ENCODE measurements around the gene PHIP. TPM values are rescaled to one million over a fixed set of nuclear protein-coding genes. Genes with fewer than 3 reads are reported as not detected.

The PHIP gene
- total RNA-seq, 1 experiment from 2014 or later = 52.4 TPM

DNA sequence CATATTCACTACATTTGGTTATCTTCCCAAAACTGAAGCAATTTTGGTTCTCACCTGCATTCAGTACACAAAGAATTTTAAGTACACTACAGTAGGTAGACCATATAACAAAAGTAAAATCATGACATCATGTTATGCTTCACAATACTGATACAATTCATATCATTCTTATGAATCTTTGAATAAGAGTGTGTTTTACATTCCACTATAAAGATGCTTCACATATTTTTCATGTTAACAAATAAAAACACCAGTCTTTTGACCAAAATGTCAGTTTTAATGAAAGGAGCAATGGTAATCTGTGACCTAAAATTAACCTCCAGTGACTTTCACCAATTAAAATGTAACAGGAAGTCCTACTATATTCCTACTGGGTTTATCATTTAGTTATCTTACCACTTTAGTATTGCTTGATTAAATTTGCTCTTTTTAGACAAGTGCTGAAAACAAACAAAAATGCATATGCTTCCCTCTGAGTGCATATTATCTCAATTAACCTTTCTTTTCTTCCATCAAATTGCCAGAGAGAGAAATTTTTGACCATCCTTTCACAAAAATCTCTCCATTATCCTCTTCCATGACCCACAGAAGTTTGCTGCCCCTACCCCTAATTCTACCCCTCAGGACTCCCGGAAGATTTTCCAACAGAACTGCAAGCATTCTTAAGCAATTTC lies 49.3 kb downstream of the PHIP start:
- Histone ChIP-seq H3K9ac (ENCODE audit: low read length) (no peak overlapping the region), H3K79me2 (ENCODE audit: low read length) (peaks cover 94% of the 10 kb centered on the region), H3K9me2 (replicated peaks; ENCODE audit: insufficient read depth, low read length) (no peaks in the 10 kb centered on the region), H3K4me2 (ENCODE audit: low read depth, low read length, poor library complexity, severe bottlenecking) (no peak overlapping the region), H4K20me1 (ENCODE audit: insufficient read depth, low read depth, low read length) (no peaks in the 10 kb centered on the region), H3K27ac (ENCODE audit: low read length) (no peak overlapping the region), H3K4me1 (ENCODE audit: low read length) (no peaks in the 10 kb centered on the region), H3K27me3 (ENCODE audit: low read length) (no peaks in the 10 kb centered on the region), H2AFZ (ENCODE audit: low read length) (no peak overlapping the region), H3K4me3 (ENCODE audit: low read length) (no peak overlapping the region), H3K36me3 (ENCODE audit: insufficient read depth, low read length) (peaks cover 62% of the 10 kb centered on the region), H3K9me3 (ENCODE audit: low read length) (no peaks in the 10 kb centered on the region)
- DNase-seq = no peak

DNA sequence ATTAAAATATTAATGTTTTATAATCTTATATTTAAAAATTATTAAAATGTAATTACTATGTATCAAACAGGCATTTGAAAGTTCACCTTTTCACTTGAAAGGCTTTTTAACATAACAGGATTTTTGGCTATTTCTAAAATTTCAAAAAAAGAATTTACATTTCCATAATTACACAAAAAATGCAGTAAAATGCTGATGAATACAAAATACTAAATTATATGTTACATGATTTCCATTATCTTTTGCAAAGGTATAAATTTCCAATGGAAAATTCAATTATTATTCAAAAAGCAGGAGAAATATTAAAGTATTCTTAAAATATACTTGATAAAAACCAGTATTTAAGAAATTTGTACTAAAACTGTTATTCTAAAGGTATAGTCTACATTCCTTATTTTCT lies 66.1 kb downstream of the PHIP start:
- Histone ChIP-seq H3K9me3 (ENCODE audit: low read length) (no peaks in the 10 kb centered on the region), H3K79me2 (ENCODE audit: low read length) (peaks cover 60% of the 10 kb centered on the region)

DNA sequence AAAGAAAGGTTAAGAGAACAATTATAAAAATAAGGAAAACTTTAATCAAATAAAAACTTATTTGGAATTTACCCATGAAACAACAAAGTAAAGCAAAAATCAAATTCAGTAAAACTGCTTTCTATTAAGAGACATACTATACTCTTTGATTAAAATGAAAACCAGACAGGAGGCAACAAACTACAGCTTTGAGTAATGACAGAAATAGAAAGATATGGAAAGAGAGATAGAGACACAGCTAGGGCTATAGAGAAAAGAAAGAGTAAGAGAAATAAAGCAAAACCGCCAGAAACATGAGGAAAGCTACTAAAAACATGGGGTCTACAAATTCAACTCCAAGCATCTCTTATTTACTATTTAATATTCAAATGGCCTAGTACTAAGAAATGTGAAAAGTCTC lies 67.6 kb downstream of the PHIP start:
- H3K9me3 ChIP-seq (ENCODE audit: low read length) = no peaks in the 10 kb centered on the region
- H3K36me3 ChIP-seq (ENCODE audit: insufficient read depth, low read length) = peaks cover 80% of the 10 kb centered on the region
- no peak for DNase-seq
- no peaks in the 10 kb centered on the region for H3K27me3 ChIP-seq (ENCODE audit: low read length)
- H3K4me1 ChIP-seq (ENCODE audit: low read length) = no peaks in the 10 kb centered on the region
- H3K79me2 ChIP-seq (ENCODE audit: low read length) = peaks cover 67% of the 10 kb centered on the region
- no peak overlapping the region for H3K27ac ChIP-seq (ENCODE audit: low read length)
- H3K9ac ChIP-seq (ENCODE audit: low read length) = no peak overlapping the region
- no peak overlapping the region for H2AFZ ChIP-seq (ENCODE audit: low read length)
- H3K9me2 ChIP-seq (replicated peaks; ENCODE audit: insufficient read depth, low read length) = no peaks in the 10 kb centered on the region
- H3K4me2 ChIP-seq (ENCODE audit: low read depth, low read length, poor library complexity, severe bottlenecking) = no peak overlapping the region
- no peak overlapping the region for H3K4me3 ChIP-seq (ENCODE audit: low read length)
- no peaks in the 10 kb centered on the region for H4K20me1 ChIP-seq (ENCODE audit: insufficient read depth, low read depth, low read length)

More for the DNA sequence above, 66.1 kb downstream of the PHIP start:
- no peak for DNase-seq
- Histone ChIP-seq H3K4me2 (ENCODE audit: low read depth, low read length, poor library complexity, severe bottlenecking) (no peak overlapping the region), H3K4me1 (ENCODE audit: low read length) (no peaks in the 10 kb centered on the region), H3K9me2 (replicated peaks; ENCODE audit: insufficient read depth, low read length) (no peaks in the 10 kb centered on the region), H4K20me1 (ENCODE audit: insufficient read depth, low read depth, low read length) (no peaks in the 10 kb centered on the region), H3K4me3 (ENCODE audit: low read length) (no peak overlapping the region), H3K27ac (ENCODE audit: low read length) (no peak overlapping the region), H3K36me3 (ENCODE audit: insufficient read depth, low read length) (peaks cover 78% of the 10 kb centered on the region), H3K9ac (ENCODE audit: low read length) (no peak overlapping the region), H3K27me3 (ENCODE audit: low read length) (no peaks in the 10 kb centered on the region), H2AFZ (ENCODE audit: low read length) (no peak overlapping the region)

DNA sequence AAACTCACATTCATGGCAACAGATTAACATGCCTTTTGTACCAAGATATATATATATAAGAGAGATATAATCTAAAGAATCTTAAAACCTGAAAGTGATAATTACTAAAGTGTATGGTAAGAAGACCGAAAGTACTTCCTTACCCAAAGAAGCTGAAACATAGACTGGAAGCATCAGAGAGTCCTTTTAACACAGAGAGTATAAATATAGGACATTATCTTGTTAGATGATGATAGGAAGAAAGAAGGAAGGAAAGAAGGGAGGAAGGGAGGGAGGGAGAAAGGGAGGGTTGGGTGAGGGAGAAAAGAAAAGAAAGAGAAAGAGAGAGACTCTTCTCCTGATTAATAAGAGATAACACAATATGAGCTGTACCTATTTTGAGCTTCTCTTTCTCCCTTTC lies 68.2 kb downstream of the PHIP start:
- no peaks in the 10 kb centered on the region for H3K9me3 ChIP-seq (ENCODE audit: low read length)
- peaks cover 79% of the 10 kb centered on the region for H3K36me3 ChIP-seq (ENCODE audit: insufficient read depth, low read length)
- H3K27ac ChIP-seq (ENCODE audit: low read length) = no peak overlapping the region
- H3K27me3 ChIP-seq (ENCODE audit: low read length) = no peaks in the 10 kb centered on the region
- no peak overlapping the region for H3K4me3 ChIP-seq (ENCODE audit: low read length)
- no peaks in the 10 kb centered on the region for H3K9me2 ChIP-seq (replicated peaks; ENCODE audit: insufficient read depth, low read length)
- no peak for DNase-seq
- H3K9ac ChIP-seq (ENCODE audit: low read length) = no peak overlapping the region
- H2AFZ ChIP-seq (ENCODE audit: low read length) = no peak overlapping the region
- H4K20me1 ChIP-seq (ENCODE audit: insufficient read depth, low read depth, low read length) = no peaks in the 10 kb centered on the region
- H3K79me2 ChIP-seq (ENCODE audit: low read length) = peaks cover 71% of the 10 kb centered on the region
- H3K4me1 ChIP-seq (ENCODE audit: low read length) = no peaks in the 10 kb centered on the region
- H3K4me2 ChIP-seq (ENCODE audit: low read depth, low read length, poor library complexity, severe bottlenecking) = no peak overlapping the region

DNA sequence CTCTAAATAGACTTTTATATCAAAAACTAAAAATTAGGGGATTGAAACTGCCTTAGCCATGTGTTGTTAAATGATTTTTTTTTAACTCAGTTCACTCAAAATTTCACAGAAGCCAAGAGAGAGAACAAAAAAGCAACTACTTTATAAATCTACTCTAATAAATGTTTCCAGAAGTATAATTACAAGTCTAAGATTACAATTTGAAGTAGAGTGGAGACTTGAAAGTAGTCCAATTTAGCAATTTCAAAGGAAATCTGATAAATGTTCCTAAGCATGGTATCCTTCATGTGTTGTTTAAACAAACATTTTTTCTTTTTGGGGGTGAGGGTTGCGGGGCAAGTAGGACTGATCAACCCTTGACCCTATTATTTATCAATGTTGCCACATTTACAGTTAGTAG lies 72.6 kb downstream of the PHIP start:
- H3K4me2 ChIP-seq (ENCODE audit: low read depth, low read length, poor library complexity, severe bottlenecking) = no peak overlapping the region
- H3K36me3 ChIP-seq (ENCODE audit: insufficient read depth, low read length) = peaks cover 85% of the 10 kb centered on the region

DNA sequence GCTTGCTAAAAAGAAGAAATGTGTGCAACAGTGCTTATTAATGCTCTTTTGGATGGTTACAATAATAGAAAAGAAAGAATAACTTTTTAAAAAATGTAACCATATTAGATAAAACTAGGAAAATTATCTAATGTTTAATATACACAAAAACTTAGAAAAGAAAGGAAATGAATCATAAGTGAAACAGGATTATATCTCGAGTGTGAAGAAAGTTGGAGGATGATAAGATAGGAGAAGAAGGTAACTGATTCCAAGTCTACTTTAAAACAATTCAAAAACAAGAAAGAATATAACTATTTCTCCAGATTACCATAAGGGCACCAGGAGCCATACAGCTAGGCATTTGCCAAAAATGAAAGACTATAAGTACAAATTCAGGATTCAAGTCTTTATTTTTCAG lies 73.0 kb downstream of the PHIP start:
- Histone ChIP-seq H3K4me1 (ENCODE audit: low read length) (no peaks in the 10 kb centered on the region), H3K9ac (ENCODE audit: low read length) (no peak overlapping the region), H2AFZ (ENCODE audit: low read length) (no peak overlapping the region), H3K9me2 (replicated peaks; ENCODE audit: insufficient read depth, low read length) (no peaks in the 10 kb centered on the region), H4K20me1 (ENCODE audit: insufficient read depth, low read depth, low read length) (no peaks in the 10 kb centered on the region), H3K27ac (ENCODE audit: low read length) (no peak overlapping the region), H3K79me2 (ENCODE audit: low read length) (peaks cover 61% of the 10 kb centered on the region), H3K9me3 (ENCODE audit: low read length) (no peaks in the 10 kb centered on the region), H3K4me2 (ENCODE audit: low read depth, low read length, poor library complexity, severe bottlenecking) (no peak overlapping the region), H3K36me3 (ENCODE audit: insufficient read depth, low read length) (peaks cover 89% of the 10 kb centered on the region), H3K4me3 (ENCODE audit: low read length) (no peak overlapping the region), H3K27me3 (ENCODE audit: low read length) (no peaks in the 10 kb centered on the region)
- DNase-seq = no peak

More for the DNA sequence above, 72.6 kb downstream of the PHIP start:
- no peak overlapping the region for H3K27ac ChIP-seq (ENCODE audit: low read length)
- no peaks in the 10 kb centered on the region for H3K9me2 ChIP-seq (replicated peaks; ENCODE audit: insufficient read depth, low read length)
- peaks cover 61% of the 10 kb centered on the region for H3K79me2 ChIP-seq (ENCODE audit: low read length)
- no peak for DNase-seq
- no peak overlapping the region for H2AFZ ChIP-seq (ENCODE audit: low read length)
- H3K9me3 ChIP-seq (ENCODE audit: low read length) = no peaks in the 10 kb centered on the region
- no peaks in the 10 kb centered on the region for H3K4me1 ChIP-seq (ENCODE audit: low read length)
- no peak overlapping the region for H3K9ac ChIP-seq (ENCODE audit: low read length)
- no peaks in the 10 kb centered on the region for H4K20me1 ChIP-seq (ENCODE audit: insufficient read depth, low read depth, low read length)
- H3K4me3 ChIP-seq (ENCODE audit: low read length) = no peak overlapping the region
- H3K27me3 ChIP-seq (ENCODE audit: low read length) = no peaks in the 10 kb centered on the region

DNA sequence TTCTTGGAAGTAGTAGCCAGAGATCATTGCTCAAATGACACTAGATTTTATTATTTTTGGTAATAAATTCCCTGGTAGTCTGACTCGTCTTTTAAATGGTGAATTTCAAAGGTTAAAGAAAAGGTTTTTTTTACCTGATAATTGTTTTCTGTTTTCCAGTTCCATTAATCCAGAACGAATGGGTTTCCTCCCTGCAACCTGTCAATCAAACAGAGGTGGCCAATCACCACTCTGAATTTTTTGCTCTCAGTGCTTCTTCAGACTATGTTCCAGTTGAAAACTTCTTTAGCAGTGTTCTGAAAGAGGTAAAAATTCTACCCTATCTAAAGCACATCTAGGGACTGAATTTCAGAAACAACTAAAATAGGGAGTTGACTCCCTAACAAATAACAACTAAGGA lies 73.8 kb downstream of the PHIP start:
- Histone ChIP-seq H2AFZ (ENCODE audit: low read length) (no peak overlapping the region), H4K20me1 (ENCODE audit: insufficient read depth, low read depth, low read length) (no peaks in the 10 kb centered on the region), H3K27me3 (ENCODE audit: low read length) (no peaks in the 10 kb centered on the region), H3K4me2 (ENCODE audit: low read depth, low read length, poor library complexity, severe bottlenecking) (no peak overlapping the region), H3K9me2 (replicated peaks; ENCODE audit: insufficient read depth, low read length) (no peaks in the 10 kb centered on the region), H3K4me3 (ENCODE audit: low read length) (no peak overlapping the region), H3K4me1 (ENCODE audit: low read length) (no peaks in the 10 kb centered on the region), H3K36me3 (ENCODE audit: insufficient read depth, low read length) (peaks cover 89% of the 10 kb centered on the region), H3K9me3 (ENCODE audit: low read length) (no peaks in the 10 kb centered on the region), H3K79me2 (ENCODE audit: low read length) (peaks cover 54% of the 10 kb centered on the region), H3K27ac (ENCODE audit: low read length) (no peak overlapping the region), H3K9ac (ENCODE audit: low read length) (no peak overlapping the region)
- DNase-seq = no peak

DNA sequence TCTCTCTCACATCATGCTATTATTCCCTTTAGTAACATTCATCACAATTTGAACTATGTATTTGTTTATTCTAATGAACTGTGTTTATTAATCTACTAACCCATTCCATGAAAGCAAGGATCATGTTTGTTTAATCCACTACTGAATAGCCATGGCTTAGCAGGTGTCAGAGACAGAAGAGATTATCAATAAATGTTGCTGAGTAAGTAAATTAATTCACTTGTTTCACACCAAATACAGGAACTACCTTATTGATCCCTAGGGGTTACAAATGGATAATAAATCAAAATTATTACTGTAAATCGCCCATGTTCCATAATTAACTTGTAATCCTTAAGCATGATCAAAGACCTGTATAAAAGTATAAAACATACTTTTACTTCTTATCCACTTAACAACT lies 76.6 kb downstream of the PHIP start:
- H3K36me3 ChIP-seq (ENCODE audit: insufficient read depth, low read length) = peaks cover 92% of the 10 kb centered on the region
- H2AFZ ChIP-seq (ENCODE audit: low read length) = no peak overlapping the region

More for the DNA sequence above, 76.6 kb downstream of the PHIP start:
- no peaks in the 10 kb centered on the region for H3K9me3 ChIP-seq (ENCODE audit: low read length)
- H3K79me2 ChIP-seq (ENCODE audit: low read length) = peaks cover 54% of the 10 kb centered on the region
- H3K4me1 ChIP-seq (ENCODE audit: low read length) = no peaks in the 10 kb centered on the region
- no peak overlapping the region for H3K27ac ChIP-seq (ENCODE audit: low read length)
- H3K4me2 ChIP-seq (ENCODE audit: low read depth, low read length, poor library complexity, severe bottlenecking) = no peak overlapping the region
- H4K20me1 ChIP-seq (ENCODE audit: insufficient read depth, low read depth, low read length) = no peaks in the 10 kb centered on the region
- H3K27me3 ChIP-seq (ENCODE audit: low read length) = no peaks in the 10 kb centered on the region
- no peak overlapping the region for H3K4me3 ChIP-seq (ENCODE audit: low read length)
- H3K9me2 ChIP-seq (replicated peaks; ENCODE audit: insufficient read depth, low read length) = no peaks in the 10 kb centered on the region
- no peak for DNase-seq
- H3K9ac ChIP-seq (ENCODE audit: low read length) = no peak overlapping the region

Measured in Karpas-422 (cell line).